ENCODE data around the gene CXCR3.
"Not testable (repeated sequence)": the region's sequence is repeated elsewhere in the genome, so short reads cannot be mapped to it uniquely, and the experiment has no call there.

CXCR3 gene

GRCh38 chrX:71618303-71618721 lies at the start of gene CXCR3:
Gene CXCR3, minus strand, starts transcription at chrX:71618511. Its CDS starts 62 bp downstream, at chrX:71618449.
- TF ChIP-seq, protein P1, sequence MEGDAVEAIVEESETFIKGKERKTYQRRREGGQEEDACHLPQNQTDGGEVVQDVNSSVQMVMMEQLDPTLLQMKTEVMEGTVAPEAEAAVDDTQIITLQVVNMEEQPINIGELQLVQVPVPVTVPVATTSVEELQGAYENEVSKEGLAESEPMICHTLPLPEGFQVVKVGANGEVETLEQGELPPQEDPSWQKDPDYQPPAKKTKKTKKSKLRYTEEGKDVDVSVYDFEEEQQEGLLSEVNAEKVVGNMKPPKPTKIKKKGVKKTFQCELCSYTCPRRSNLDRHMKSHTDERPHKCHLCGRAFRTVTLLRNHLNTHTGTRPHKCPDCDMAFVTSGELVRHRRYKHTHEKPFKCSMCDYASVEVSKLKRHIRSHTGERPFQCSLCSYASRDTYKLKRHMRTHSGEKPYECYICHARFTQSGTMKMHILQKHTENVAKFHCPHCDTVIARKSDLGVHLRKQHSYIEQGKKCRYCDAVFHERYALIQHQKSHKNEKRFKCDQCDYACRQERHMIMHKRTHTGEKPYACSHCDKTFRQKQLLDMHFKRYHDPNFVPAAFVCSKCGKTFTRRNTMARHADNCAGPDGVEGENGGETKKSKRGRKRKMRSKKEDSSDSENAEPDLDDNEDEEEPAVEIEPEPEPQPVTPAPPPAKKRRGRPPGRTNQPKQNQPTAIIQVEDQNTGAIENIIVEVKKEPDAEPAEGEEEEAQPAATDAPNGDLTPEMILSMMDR (IDR thresholded peaks at IDR 0.05) = no peak
- TF ChIP-seq ZFX (IDR thresholded peaks at IDR 0.05; ENCODE audit: borderline replicate concordance) = no peak
- no peak within 1 kb of the TSS for H3K27ac ChIP-seq

DNA sequence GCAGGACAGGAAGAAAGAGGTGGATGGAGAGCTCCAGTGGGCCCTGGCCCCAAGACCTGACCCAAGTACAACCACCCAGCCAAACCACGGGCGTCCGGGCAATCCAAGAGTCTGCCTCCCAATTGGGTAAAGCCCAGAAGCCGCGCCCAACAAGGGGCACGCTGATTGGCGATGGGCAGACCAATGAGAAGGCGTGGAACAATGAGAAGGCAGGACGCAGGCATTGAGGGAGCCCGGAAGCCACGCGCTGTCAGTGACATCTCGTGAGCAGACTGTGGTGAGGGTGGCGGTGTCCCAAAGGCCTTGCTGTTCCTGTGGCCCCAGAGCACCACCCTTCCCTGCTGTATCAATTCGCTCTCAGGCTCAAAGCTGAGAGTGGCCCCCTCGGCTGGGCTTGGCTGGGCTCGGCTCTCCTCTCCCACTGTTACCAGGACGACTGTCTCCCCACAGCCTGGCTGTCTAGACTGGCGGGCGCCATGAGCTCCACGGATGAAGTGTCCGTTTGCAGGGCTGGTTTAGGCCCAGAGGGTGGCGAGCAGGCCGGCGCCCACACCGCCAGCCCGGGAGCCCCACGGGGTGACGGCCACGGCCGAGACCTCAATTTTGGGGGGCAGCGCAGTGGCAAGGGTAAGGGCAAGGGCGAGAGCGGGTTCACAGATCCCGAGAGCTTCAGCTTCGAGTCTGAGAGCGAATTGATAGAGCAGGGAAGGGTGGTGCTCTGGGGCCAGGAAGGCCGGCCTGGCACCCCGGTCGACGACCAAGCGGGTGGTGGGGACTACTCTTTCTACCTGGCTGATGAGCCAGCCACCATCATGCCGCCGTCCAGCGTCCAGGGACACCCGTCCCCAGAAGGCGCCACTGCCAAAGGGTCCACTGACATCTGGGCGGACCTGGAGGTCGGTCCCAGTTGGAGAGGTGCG lies 49.3 kb upstream of the CXCR3 start, which contains the start of gene LOC101059915:
LOC101059915 (plus strand) TSS at position 219 of the 920 bp plus-strand sequence.
- H3K27ac ChIP-seq = no peak within 1 kb of the TSS
- TF ChIP-seq ZFX (IDR thresholded peaks at IDR 0.05; ENCODE audit: borderline replicate concordance) = no peak
- TF ChIP-seq, protein P1 (IDR thresholded peaks at IDR 0.05) = no peak

GRCh38 chrX:71666240-71667223 lies 48.2 kb upstream of the CXCR3 start:
- TF ChIP-seq ZFX (IDR thresholded peaks at IDR 0.05; ENCODE audit: borderline replicate concordance) = no peak
- TF ChIP-seq, protein P1 (IDR thresholded peaks at IDR 0.05) = no peak
- H3K27ac ChIP-seq = no peak overlapping the region

DNA sequence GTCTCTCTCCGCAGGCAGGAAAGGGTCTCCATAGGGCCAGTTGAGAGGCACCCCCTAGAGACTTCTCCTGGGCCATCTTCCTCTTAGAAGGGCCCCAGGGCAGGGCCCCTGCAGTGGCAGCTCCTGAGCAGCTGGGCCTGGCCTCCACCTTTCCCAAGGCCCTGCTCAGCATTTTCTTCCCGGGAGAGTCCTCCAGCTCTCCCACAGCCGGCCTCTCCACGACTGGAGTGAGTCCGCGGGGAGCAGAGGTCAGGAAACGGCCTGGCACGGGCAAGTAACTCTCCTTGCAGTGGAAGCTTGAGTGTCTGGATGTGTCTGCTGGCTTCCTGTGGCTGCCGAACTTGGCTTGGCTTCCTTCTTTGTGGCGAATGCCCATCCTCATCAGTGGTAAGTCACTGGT lies 47.4 kb upstream of the CXCR3 start:
- TF ChIP-seq, protein P1 (IDR thresholded peaks at IDR 0.05) = no peak
- TF ChIP-seq ZFX (IDR thresholded peaks at IDR 0.05; ENCODE audit: borderline replicate concordance) = no peak
- no peak overlapping the region for H3K27ac ChIP-seq

DNA sequence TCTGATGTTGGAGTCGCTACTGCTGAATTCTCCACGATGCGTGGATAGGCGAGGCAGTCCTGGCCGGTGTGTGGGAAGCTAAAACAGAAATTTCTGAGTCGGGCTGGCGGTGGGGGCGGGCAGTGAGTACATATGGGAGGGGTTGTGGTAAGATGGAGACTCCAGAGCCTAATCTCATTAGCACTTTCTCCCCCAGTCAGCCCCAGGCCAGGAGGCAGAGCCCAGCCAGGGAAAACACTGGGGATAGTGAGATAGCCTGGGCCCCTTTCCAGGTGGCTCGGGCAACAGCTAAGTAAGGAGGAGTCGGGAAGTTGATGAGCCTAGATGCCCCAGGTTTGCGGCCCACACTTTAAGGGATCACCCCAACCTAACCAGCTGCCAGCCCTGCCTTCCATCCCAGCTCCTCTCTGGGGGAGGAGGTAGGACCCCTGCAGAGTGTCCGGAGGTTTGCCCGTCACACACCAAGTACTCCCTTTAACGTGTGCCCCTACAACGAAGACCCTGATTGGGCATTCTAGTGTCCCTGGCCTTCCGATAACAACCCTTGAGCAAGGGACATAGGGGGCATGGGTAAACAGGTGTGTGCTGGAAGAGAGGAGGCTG lies 46.7 kb upstream of the CXCR3 start:
- TF ChIP-seq ZFX (IDR thresholded peaks at IDR 0.05; ENCODE audit: borderline replicate concordance) = no peak
- TF ChIP-seq, protein P1 (IDR thresholded peaks at IDR 0.05) = no peak
- H3K27ac ChIP-seq = no peak overlapping the region

DNA sequence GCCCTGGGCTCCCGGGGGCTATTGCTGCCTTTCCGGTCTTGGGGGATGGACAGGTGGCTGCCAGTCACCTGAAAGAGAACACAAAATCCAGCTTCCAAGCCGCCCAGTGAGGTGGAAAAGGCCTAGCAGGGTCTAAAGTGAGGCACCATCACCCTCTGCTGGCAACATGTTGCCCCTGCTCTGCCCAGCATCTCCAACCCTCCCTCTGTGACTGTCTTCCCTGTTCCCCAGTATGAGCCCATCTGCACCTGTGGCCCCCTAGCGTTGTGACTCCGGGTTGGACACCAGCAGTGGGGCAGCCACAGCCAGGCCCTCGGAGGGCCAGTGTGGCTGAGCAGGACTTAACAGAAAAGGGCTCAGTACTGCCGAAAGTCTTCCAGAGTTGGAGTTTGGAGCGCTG lies 45.9 kb upstream of the CXCR3 start:
- TF ChIP-seq, protein P1 (IDR thresholded peaks at IDR 0.05) = peak; percentile 14; the same call in 1 of the 2 replicates
- not testable (repeated sequence) for H3K27ac ChIP-seq

GRCh38 chrX:71663238-71663637 lies 44.9 kb upstream of the CXCR3 start:
- H3K27ac ChIP-seq = not testable (repeated sequence)

- H3K27ac ChIP-seq = not testable (repeated sequence)
These were observed 44.3 kb upstream of the CXCR3 start for GRCh38 chrX:71662654-71663053.
